ENCODE data around the gene IFT74.
"Not testable (repeated sequence)": the region's sequence is repeated elsewhere in the genome, so short reads cannot be mapped to it uniquely, and the experiment has no call there.

Gene IFT74

GRCh38 chr9:27085456-27085855 is 129.2 kb downstream of the IFT74 start:
- FAIRE-seq, result no peak

GRCh38 chr9:27086818-27087680 is 130.8 kb downstream of the IFT74 start:
- no peak for FAIRE-seq

- FAIRE-seq, result peak; percentile 43
These were observed 132.8 kb downstream of the IFT74 start for GRCh38 chr9:27088981-27089380.

GRCh38 chr9:27089706-27090105 is 133.5 kb downstream of the IFT74 start:
- no peak for FAIRE-seq

GRCh38 chr9:27090231-27090630 is 134.0 kb downstream of the IFT74 start:
- no peak for FAIRE-seq

GRCh38 chr9:27090711-27091110 is 134.5 kb downstream of the IFT74 start:
- FAIRE-seq, result no peak

GRCh38 chr9:27092496-27092895 is 136.3 kb downstream of the IFT74 start:
- not testable (repeated sequence) for FAIRE-seq

GRCh38 chr9:27093384-27094067 is 137.3 kb downstream of the IFT74 start:
- FAIRE-seq, result not testable (repeated sequence)

GRCh38 chr9:27094640-27095298 is 138.6 kb downstream of the IFT74 start:
- no peak for FAIRE-seq

- FAIRE-seq, result no peak
These were observed 151.0 kb downstream of the IFT74 start for GRCh38 chr9:27107241-27107640.

GRCh38 chr9:27108981-27109541 is 152.8 kb downstream of the IFT74 start, which contains the start of gene TEK:
Gene TEK, plus strand, starts transcription at chr9:27109225. Its CDS starts 366 bp downstream, at chr9:27109591.
- no peak for FAIRE-seq

GRCh38 chr9:27109621-27110020 is 153.4 kb downstream of the IFT74 start:
- no peak for FAIRE-seq

GRCh38 chr9:27110181-27110580 is 154.0 kb downstream of the IFT74 start:
- no peak for FAIRE-seq

- no peak for FAIRE-seq
These were observed 156.0 kb downstream of the IFT74 start for GRCh38 chr9:27112235-27112634.

Data from islet of Langerhans (tissue), 1 donor.